GM15510 (cell line): ENCODE data around the gene APP.

Experiments
- POLR2A ChIP-seq: IDR thresholded peaks from 3 replicates; pipeline ENCODE4 v1.6.1; 2011; ENCODE audit warnings: borderline replicate concordance; ENCODE audit not compliant: insufficient read length; ENCODE audit errors: extremely low read depth

Gene APP

GRCh38 chr21:26146681-26147080 is 23.9 kb downstream of the APP start:
- no peak for TF ChIP-seq POLR2A

- no peak for TF ChIP-seq POLR2A
Measured at GRCh38 chr21:26144031-26144430, 26.5 kb downstream of the APP start.

GRCh38 chr21:26142363-26142762 is 28.2 kb downstream of the APP start:
- TF ChIP-seq POLR2A = no peak

- no peak for TF ChIP-seq POLR2A
Measured at GRCh38 chr21:26140926-26141325, 29.6 kb downstream of the APP start.

GRCh38 chr21:26140164-26140579 is 30.4 kb downstream of the APP start:
- no peak for TF ChIP-seq POLR2A

- TF ChIP-seq POLR2A = no peak
Measured at GRCh38 chr21:26138615-26139257, 31.8 kb downstream of the APP start.

GRCh38 chr21:26137379-26138060 is 33.0 kb downstream of the APP start:
- TF ChIP-seq POLR2A = no peak

- no peak for TF ChIP-seq POLR2A
Measured at GRCh38 chr21:26136671-26137070, 33.9 kb downstream of the APP start.

- TF ChIP-seq POLR2A = no peak
Measured at GRCh38 chr21:26135520-26135919, 35.0 kb downstream of the APP start.

- no peak for TF ChIP-seq POLR2A
Measured at GRCh38 chr21:26131554-26131953, 39.0 kb downstream of the APP start.

- no peak for TF ChIP-seq POLR2A
Measured at GRCh38 chr21:26130249-26130881, 40.2 kb downstream of the APP start.

GRCh38 chr21:26127918-26128317 is 42.7 kb downstream of the APP start:
- no peak for TF ChIP-seq POLR2A

GRCh38 chr21:26127073-26127814 is 43.3 kb downstream of the APP start:
- no peak for TF ChIP-seq POLR2A

GRCh38 chr21:26126168-26126553 is 44.4 kb downstream of the APP start:
- TF ChIP-seq POLR2A = no peak
